Endothelial cell of umbilical vein (primary cell): ENCODE results near the gene FMO1. TPM values are rescaled to one million over a fixed set of nuclear protein-coding genes. Genes with fewer than 3 reads are reported as not detected.

Experiments
- BruUV-seq: library from RNA; stranded (reverse); fragments of 400-500 nt; replicated peaks from 2 replicates; lab custom pipeline; 2021; lab: Mats Ljungman, UMichigan
- CTCF ChIA-PET: fragments of 300-600, 350-600 bp; sonication (Branson Sonifier 250); formaldehyde crosslinking; loops from one replicate; lab custom pipeline; 2021; ENCODE audit warnings: antibody characterized with exemption, inconsistent platforms; lab: Charles Lee
- POLR2A ChIA-PET: fragments of 300-600, 350-600 bp; sonication (Branson Sonifier 250); formaldehyde crosslinking; loops from one replicate; lab custom pipeline; 2021; ENCODE audit warnings: antibody characterized with exemption, inconsistent platforms; lab: Charles Lee
- DNase-seq: peaks from one replicate; pipeline ENCODE4 v3.0.0-alpha.2; 2011; ENCODE audit warnings: low read depth, low spot score
- FAIRE-seq: peaks from 2 replicates; lab custom pipeline; 2011; peaks lifted over from hg19 to GRCh38; lab: Jason Lieb, UNC
- H2AFZ ChIP-seq: 2 replicates; pipeline ENCODE4 v1.6.0; 2012; ENCODE audit warnings: low read depth, low read length, control low read depth, inconsistent platforms
- H3K27ac ChIP-seq: 2 replicates; pipeline ENCODE4 v1.5.1; 2011; ENCODE audit warnings: low read depth, mild to moderate bottlenecking, control low read depth, low read length, moderate library complexity; ENCODE audit not compliant: insufficient read depth
- H3K27me3 ChIP-seq, 2 experiments: 2 replicates each; pipeline versions ENCODE4 v1.6.0 to v1.6.1; 2011; ENCODE audit warnings: low read length in 2 of 2, mixed read lengths in 1 of 2; ENCODE audit not compliant: control insufficient read depth in 2 of 2, insufficient read depth in 2 of 2
- H3K36me3 ChIP-seq, 2 experiments: 2 replicates in 1 of 2; 3 replicates in 1 of 2; pipeline ENCODE4 v1.5.1; 2011; ENCODE audit warnings: low read length in 2 of 2, mild to moderate bottlenecking in 1 of 2, moderate library complexity in 1 of 2; ENCODE audit not compliant: control insufficient read depth in 2 of 2, insufficient read depth in 2 of 2; ENCODE audit errors: extremely low read depth in 1 of 2
- H3K4me1 ChIP-seq: 3 replicates; pipeline ENCODE4 v1.5.1; 2011; ENCODE audit warnings: mild to moderate bottlenecking, low read length; ENCODE audit not compliant: control insufficient read depth, insufficient read depth; ENCODE audit errors: extremely low read depth
- H3K4me2 ChIP-seq: 2 replicates; pipeline ENCODE4 v1.6.1; 2011; ENCODE audit warnings: low read length, control low read depth, mixed read lengths; ENCODE audit not compliant: insufficient read depth
- H3K4me3 ChIP-seq, 3 experiments: fragments of 200-600 bp in 1 of 3; sonication (generic), shearing (Covaris generic) in 1 of 3; replicated peaks in 1 of 3; 2 replicates each; pipeline ENCODE4 v1.5.1; 2011 to 2016; ENCODE audit warnings: control low read depth in 3 of 3, low read length in 3 of 3, mild to moderate bottlenecking in 2 of 3, inconsistent platforms in 1 of 3, low read depth in 1 of 3, moderate library complexity in 1 of 3; ENCODE audit not compliant: insufficient read depth in 1 of 3
- H3K79me2 ChIP-seq: 2 replicates; pipeline ENCODE4 v1.6.0; 2012; ENCODE audit warnings: low read length, inconsistent platforms; ENCODE audit not compliant: control insufficient read depth, insufficient read depth
- H3K9ac ChIP-seq: replicated peaks from 2 replicates; pipeline ENCODE3; 2011; ENCODE audit warnings: low read length, control low read depth; ENCODE audit not compliant: insufficient read depth; ENCODE audit errors: extremely low read depth
- H3K9me1 ChIP-seq: replicated peaks from 3 replicates; pipeline ENCODE4 v1.6.0; 2011; ENCODE audit warnings: mild to moderate bottlenecking, low read length; ENCODE audit not compliant: control insufficient read depth, insufficient read depth; ENCODE audit errors: extremely low read depth
- H3K9me3 ChIP-seq: replicated peaks from 2 replicates; pipeline ENCODE4 v1.5.1; 2012; ENCODE audit warnings: low read length, inconsistent platforms; ENCODE audit not compliant: control insufficient read depth, insufficient read depth
- H4K20me1 ChIP-seq: replicated peaks from 2 replicates; pipeline ENCODE3; 2011; ENCODE audit warnings: mild to moderate bottlenecking, low read length; ENCODE audit not compliant: control insufficient read depth, insufficient read depth; ENCODE audit errors: extremely low read depth
- EZH2 ChIP-seq: IDR thresholded peaks from 2 replicates; pipeline ENCODE4 v1.6.1; 2012; ENCODE audit warnings: borderline replicate concordance, low read depth, mild to moderate bottlenecking, moderate library complexity, low read length, inconsistent platforms; ENCODE audit not compliant: severe bottlenecking
- FOS ChIP-seq: IDR thresholded peaks from 2 replicates; pipeline ENCODE4 v1.6.1; 2011; ENCODE audit warnings: mild to moderate bottlenecking, low read length, moderate library complexity, borderline replicate concordance; ENCODE audit not compliant: insufficient read depth
- GATA2 ChIP-seq: IDR thresholded peaks from 2 replicates; pipeline ENCODE4 v1.7.0; 2011; ENCODE audit warnings: low read depth, mild to moderate bottlenecking, moderate library complexity, mixed read lengths, low read length; ENCODE audit not compliant: insufficient read length, insufficient read depth
- JUN ChIP-seq: IDR thresholded peaks from 2 replicates; pipeline ENCODE4 v1.6.1; 2011; ENCODE audit warnings: borderline replicate concordance, low read depth; ENCODE audit not compliant: insufficient read length, insufficient read depth
- MYC ChIP-seq: IDR thresholded peaks from one replicate; pipeline ENCODE4 v1.6.1; 2011; ENCODE audit warnings: mild to moderate bottlenecking, low read depth, low read length
- POLR2A ChIP-seq: IDR thresholded peaks from 2 replicates; pipeline ENCODE4 v1.6.1; 2012; ENCODE audit warnings: low read depth, mild to moderate bottlenecking, control low read depth, low read length
- POLR2AphosphoS5 ChIP-seq: IDR thresholded peaks from 2 replicates; pipeline ENCODE4 v1.6.1; 2012; ENCODE audit warnings: low read depth, mild to moderate bottlenecking, control low read depth, low read length, moderate library complexity; ENCODE audit not compliant: insufficient read depth
- dilution Hi-C: fragments of 300-500 bp; cut with MboI; formaldehyde crosslinking; loops from one replicate; pipeline ENCODE4 v1.15.0; 2019; ENCODE audit warnings: low sequenced_read_pairs; ENCODE audit not compliant: extremely low pct_ligation_motif_present
- intact Hi-C: fragments of 100-400 bp; cut with micrococcal nuclease; formaldehyde crosslinking; loops from one replicate; pipeline ENCODE4 v1.10.0; 2022
- polyA plus RNA-seq, 4 experiments: library from polyadenylated mRNA; depleted of rRNA in 3 of 4; stranded (reverse) in 3 of 4; unstranded in 1 of 4; fragments of >200 nt; gene quantifications; 2 replicates each; pipeline versions ENCODE4 v1.2.1 to v1.2.3, GENCODE V29; 2011 to 2012; ENCODE audit warnings: missing spikeins in 1 of 4
- total RNA-seq: library from RNA; stranded (reverse); gene quantifications from 2 replicates; pipeline ENCODE4 v1.2.3, GENCODE V29; 2021
- TF ChIP-seq, protein P1 (sequence below): IDR thresholded peaks from 2 replicates; pipeline ENCODE4 v1.6.1; 2011; ENCODE audit not compliant: insufficient read depth, insufficient read length
- TF ChIP-seq, protein P2 (sequence below), 2 donors: IDR thresholded peaks; 1 replicate in 1 of 2; 2 replicates in 1 of 2; pipeline ENCODE4 v1.5.1; 2011; ENCODE audit warnings: low read length in 2 of 2, mild to moderate bottlenecking in 2 of 2, moderate library complexity in 2 of 2, control low read depth in 1 of 2, inconsistent platforms in 1 of 2, low read depth in 1 of 2; ENCODE audit not compliant: insufficient read depth in 1 of 2; ENCODE audit errors: extremely low read depth in 1 of 2

The FMO1 gene
- total and polyA plus RNA-seq, 2 donors (not counting 3 experiments of a cell fraction or from before 2014, with no cell fraction given), result not detected

DNA sequence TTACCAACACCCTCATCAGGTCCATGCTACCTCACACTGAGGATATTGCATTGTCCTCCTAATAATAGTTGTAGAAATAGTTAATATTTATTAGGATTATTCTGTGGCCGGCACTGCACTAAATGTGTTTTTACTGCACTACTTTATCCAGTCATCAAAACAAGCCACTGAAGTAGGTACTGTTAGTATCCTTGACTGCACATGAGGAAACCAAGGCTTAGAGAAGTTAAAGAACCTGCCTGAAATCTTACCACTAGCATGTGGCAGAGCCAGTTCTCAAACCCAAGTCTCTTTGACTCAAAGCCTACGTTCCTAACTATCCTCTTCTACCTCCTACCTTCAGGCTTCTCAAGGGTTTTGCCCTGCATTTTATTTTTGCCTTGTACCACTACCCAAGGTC lies 30.9 kb downstream of the FMO1 start:
- dilution Hi-C loops, result no loop called here

DNA sequence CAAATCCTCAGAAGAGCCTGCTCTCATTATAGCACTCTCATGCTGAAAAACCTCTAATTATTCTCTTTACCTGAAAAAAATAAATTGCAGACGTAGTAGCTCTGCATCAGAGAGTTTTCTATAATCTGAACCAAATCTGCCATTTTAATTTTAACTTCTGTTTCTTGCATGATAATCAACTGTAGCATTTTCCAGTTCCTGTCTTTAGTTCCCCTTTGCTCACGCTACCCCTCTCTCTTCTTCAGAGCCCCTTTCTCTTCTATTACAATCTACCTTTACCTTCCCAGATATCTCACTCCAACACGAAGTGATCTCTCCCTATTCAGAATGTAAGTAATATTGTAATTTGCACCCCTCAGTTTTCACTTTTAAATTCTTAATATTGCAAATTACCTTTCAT lies 31.4 kb downstream of the FMO1 start:
- Histone ChIP-seq H3K9me3 (no peaks in the 10 kb centered on the region), H3K4me2 (no peak overlapping the region), H3K9me1 (no peaks in the 10 kb centered on the region), H3K27ac (no peak overlapping the region), H3K4me3 (no peak overlapping the region), H3K27me3 (no peaks in the 10 kb centered on the region), H3K36me3 (no peaks in the 10 kb centered on the region), H2AFZ (no peak overlapping the region), H4K20me1 (no peaks in the 10 kb centered on the region), H3K79me2 (no peaks in the 10 kb centered on the region), H3K4me1 (no peaks in the 10 kb centered on the region), H3K9ac (no peak overlapping the region)
- ChIA-PET CTCF (no interaction called here), POLR2A (no interaction called here)
- FAIRE-seq (no peak), DNase-seq (no peak)
- no TSS peak for BruUV-seq
- intact Hi-C loops, result no loop called here
- TF ChIP-seq MYC (no peak), EZH2 (no peak), POLR2A (no peak), GATA2 (no peak), POLR2AphosphoS5 (no peak), JUN (no peak), FOS (no peak)
- TF ChIP-seq, protein P1, sequence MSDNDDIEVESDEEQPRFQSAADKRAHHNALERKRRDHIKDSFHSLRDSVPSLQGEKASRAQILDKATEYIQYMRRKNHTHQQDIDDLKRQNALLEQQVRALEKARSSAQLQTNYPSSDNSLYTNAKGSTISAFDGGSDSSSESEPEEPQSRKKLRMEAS, result no peak
- TF ChIP-seq, protein P2, sequence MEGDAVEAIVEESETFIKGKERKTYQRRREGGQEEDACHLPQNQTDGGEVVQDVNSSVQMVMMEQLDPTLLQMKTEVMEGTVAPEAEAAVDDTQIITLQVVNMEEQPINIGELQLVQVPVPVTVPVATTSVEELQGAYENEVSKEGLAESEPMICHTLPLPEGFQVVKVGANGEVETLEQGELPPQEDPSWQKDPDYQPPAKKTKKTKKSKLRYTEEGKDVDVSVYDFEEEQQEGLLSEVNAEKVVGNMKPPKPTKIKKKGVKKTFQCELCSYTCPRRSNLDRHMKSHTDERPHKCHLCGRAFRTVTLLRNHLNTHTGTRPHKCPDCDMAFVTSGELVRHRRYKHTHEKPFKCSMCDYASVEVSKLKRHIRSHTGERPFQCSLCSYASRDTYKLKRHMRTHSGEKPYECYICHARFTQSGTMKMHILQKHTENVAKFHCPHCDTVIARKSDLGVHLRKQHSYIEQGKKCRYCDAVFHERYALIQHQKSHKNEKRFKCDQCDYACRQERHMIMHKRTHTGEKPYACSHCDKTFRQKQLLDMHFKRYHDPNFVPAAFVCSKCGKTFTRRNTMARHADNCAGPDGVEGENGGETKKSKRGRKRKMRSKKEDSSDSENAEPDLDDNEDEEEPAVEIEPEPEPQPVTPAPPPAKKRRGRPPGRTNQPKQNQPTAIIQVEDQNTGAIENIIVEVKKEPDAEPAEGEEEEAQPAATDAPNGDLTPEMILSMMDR (IDR thresholded peaks at IDR 0.05; ENCODE audit: extremely low read depth in 1 of 2, insufficient read depth in 1 of 2, low read depth in 1 of 2, low read length in 2 of 2), result no peak
- dilution Hi-C loops, result no loop called here

More for the DNA sequence above, 30.9 kb downstream of the FMO1 start:
- FAIRE-seq (no peak), DNase-seq (no peak)
- Histone ChIP-seq H3K27ac (no peak overlapping the region), H3K9me3 (no peaks in the 10 kb centered on the region), H4K20me1 (no peaks in the 10 kb centered on the region), H2AFZ (no peak overlapping the region), H3K79me2 (no peaks in the 10 kb centered on the region), H3K9ac (no peak overlapping the region), H3K4me1 (no peaks in the 10 kb centered on the region), H3K9me1 (no peaks in the 10 kb centered on the region), H3K4me2 (no peak overlapping the region), H3K27me3 (no peaks in the 10 kb centered on the region), H3K4me3 (no peak overlapping the region), H3K36me3 (no peaks in the 10 kb centered on the region)
- CTCF ChIA-PET, result interaction anchor here (0.6 kb wide), 1 partner anchor 105 kb away, joined by 3 read pairs; no protein-coding TSS in a partner anchor
- intact Hi-C loops, result no loop called here
- POLR2A ChIA-PET, result no interaction called here
- BruUV-seq, result no TSS peak
- TF ChIP-seq MYC (no peak), GATA2 (no peak)
